GM12891 (cell line): ENCODE results near the gene MMP28.
A peak's percentile ranks its signal among the peaks of the same experiment; 100 is the strongest.

Experiments used
- DNase-seq: peaks from one replicate; pipeline ENCODE4 v3.0.0; 2011; ENCODE audit warnings: low spot score; ENCODE audit not compliant: insufficient read length
- FAIRE-seq: peaks from 2 replicates; lab custom pipeline; 2011; peaks lifted over from hg19 to GRCh38; lab: Jason Lieb, UNC
- PAX5 ChIP-seq: IDR thresholded peaks from 2 replicates; pipeline ENCODE4 v1.6.1; 2011; ENCODE audit warnings: low read length, moderate library complexity, mild to moderate bottlenecking; ENCODE audit not compliant: insufficient read depth, severe bottlenecking
- POLR2A ChIP-seq: IDR thresholded peaks from 2 replicates; pipeline ENCODE4 v1.6.1; 2011; ENCODE audit warnings: low read depth, low read length, control low read depth
- POLR2AphosphoS5 ChIP-seq: IDR thresholded peaks from 2 replicates; pipeline ENCODE4 v1.6.1; 2011; ENCODE audit warnings: low read depth, low read length, control low read depth
- POU2F2 ChIP-seq: IDR thresholded peaks from 2 replicates; pipeline ENCODE4 v1.6.1; 2011; ENCODE audit warnings: low read depth, mild to moderate bottlenecking, control low read depth, low read length, moderate library complexity
- SPI1 ChIP-seq: IDR thresholded peaks from 2 replicates; pipeline ENCODE4 v1.6.1; 2011; ENCODE audit warnings: low read depth, low read length, control low read depth
- TAF1 ChIP-seq: IDR thresholded peaks from 2 replicates; pipeline ENCODE4 v1.6.1; 2011; ENCODE audit warnings: low read depth, low read length, control low read depth

MMP28 gene

GRCh38 chr17:35817196-35817595 lies 21.8 kb upstream of the MMP28 start:
- TF ChIP-seq POLR2A (no peak), PAX5 (no peak), POU2F2 (no peak)
- no peak for FAIRE-seq
- no peak for DNase-seq

- DNase-seq (no peak), FAIRE-seq (no peak)
- TF ChIP-seq SPI1 (no peak), POLR2AphosphoS5 (no peak), TAF1 (no peak), POU2F2 (no peak), POLR2A (no peak), PAX5 (no peak)
These were observed 21.3 kb upstream of the MMP28 start for GRCh38 chr17:35816723-35817122.

DNA sequence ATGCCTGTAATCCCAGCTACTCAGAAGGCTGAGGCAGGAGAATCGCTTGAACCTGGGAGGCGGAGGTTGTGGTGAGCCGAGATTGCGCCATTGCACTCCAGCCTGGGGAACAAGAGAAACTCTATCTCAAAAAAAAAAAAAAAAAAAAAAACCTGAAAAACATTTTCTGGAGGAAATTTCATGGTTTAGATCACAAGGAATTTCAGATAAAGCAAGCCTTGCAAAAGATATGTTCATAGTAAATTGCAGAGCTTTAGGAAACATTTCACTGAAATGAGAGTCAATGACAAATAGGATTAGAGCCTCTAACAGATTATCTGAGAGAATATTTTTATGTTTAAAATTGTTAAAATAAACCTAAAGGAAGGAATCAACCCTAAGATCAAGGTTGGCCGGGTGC lies 17.0 kb upstream of the MMP28 start:
- TF ChIP-seq PAX5 (no peak), TAF1 (no peak), SPI1 (no peak), POLR2A (no peak), POU2F2 (no peak), POLR2AphosphoS5 (no peak)
- no peak for FAIRE-seq
- no peak for DNase-seq

DNA sequence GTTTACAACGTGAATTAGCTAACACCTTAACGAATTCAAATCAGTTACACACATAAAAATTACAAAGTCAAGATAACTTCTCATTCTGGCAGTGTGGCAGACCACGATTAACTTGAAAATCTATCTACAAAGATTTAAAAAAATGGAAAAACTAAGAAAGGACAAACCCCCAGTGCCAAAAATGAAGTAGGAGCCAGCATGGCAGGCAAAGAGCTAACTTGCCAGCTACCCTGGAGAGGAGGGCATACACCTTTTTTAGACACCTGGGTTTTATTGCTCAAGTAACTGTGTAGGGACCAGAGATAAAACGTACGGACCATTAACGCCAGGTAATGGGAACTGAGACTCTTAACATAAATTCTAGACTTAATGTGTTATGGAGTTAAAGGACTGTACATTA lies 16.3 kb upstream of the MMP28 start:
- TF ChIP-seq SPI1 (no peak), POLR2A (no peak)
- DNase-seq, result no peak
- FAIRE-seq, result no peak

GRCh38 chr17:35809855-35810461 lies 14.5 kb upstream of the MMP28 start:
- TF ChIP-seq SPI1 (no peak), POU2F2 (no peak), POLR2A (no peak), PAX5 (no peak), TAF1 (no peak), POLR2AphosphoS5 (no peak)
- DNase-seq (no peak), FAIRE-seq (no peak)

- peak; percentile 95 for TF ChIP-seq TAF1
- TF ChIP-seq POU2F2, result peak; percentile 79; the same call in 1 of the 2 replicates
- TF ChIP-seq SPI1, result peak; percentile 89
- TF ChIP-seq POLR2AphosphoS5, result peak; percentile 94
- TF ChIP-seq POLR2A, result peak; percentile 93
- no peak for TF ChIP-seq PAX5
- DNase-seq (peak; percentile 79), FAIRE-seq (no peak)
These were observed 13.8 kb upstream of the MMP28 start, which contains the start of gene TAF15 for GRCh38 chr17:35808962-35809854. TSS of gene TAF15 (plus strand) at chr17:35809484. CDS start at chr17:35809570, 86 bp downstream.

- FAIRE-seq, result no peak
- TF ChIP-seq SPI1 (no peak), POLR2AphosphoS5 (no peak), TAF1 (no peak), PAX5 (no peak), POLR2A (no peak), POU2F2 (no peak)
These were observed 13.0 kb upstream of the MMP28 start for GRCh38 chr17:35808240-35808961.

GRCh38 chr17:35807371-35808144 lies 12.1 kb upstream of the MMP28 start:
- no peak for FAIRE-seq
- TF ChIP-seq POU2F2 (no peak), SPI1 (no peak), POLR2A (no peak), POLR2AphosphoS5 (no peak), TAF1 (no peak), PAX5 (no peak)
- DNase-seq, result no peak

More at GRCh38 chr17:35808240-35808961, 13.0 kb upstream of the MMP28 start:
- no peak for DNase-seq

DNA sequence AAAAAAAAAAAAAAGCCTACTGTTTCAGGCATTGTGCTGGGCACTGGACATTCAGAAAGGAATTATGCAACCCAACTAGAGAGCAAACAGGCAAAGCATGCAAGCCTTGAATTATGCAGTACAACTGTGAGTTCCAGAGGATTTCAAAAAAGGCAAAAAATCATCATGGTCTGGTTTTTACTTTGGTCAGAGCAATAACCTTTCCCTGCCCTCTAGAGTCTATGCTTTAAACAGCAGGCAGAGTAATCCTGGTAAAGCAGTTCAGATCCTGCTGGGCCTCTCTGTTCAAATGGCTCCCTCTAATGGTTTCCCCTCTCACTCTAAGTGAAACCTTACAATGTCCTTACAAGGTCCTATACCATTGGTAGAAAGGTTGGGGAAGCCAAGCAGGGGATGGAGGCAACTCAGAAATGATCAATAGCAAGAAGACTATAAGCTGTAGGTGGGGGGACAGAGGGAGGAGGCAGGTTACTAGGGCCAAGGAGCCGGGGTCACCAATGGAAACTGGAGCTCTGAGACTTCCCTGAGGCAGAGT lies 9.3 kb upstream of the MMP28 start:
- DNase-seq (peak; percentile 69), FAIRE-seq (no peak)
- TF ChIP-seq POLR2A, result no peak
- no peak for TF ChIP-seq POU2F2
- no peak for TF ChIP-seq PAX5
- TF ChIP-seq SPI1, result no peak
- no peak for TF ChIP-seq TAF1
- TF ChIP-seq POLR2AphosphoS5, result no peak
